H7 (cell line): ENCODE results near the gene PI4KA. TPM values are rescaled to one million over a fixed set of nuclear protein-coding genes. Genes with fewer than 3 reads are reported as not detected.

Source experiments
- DNase-seq: peaks from one replicate; pipeline ENCODE4 v3.0.0; 2012
- H3K27me3 ChIP-seq: 2 replicates; pipeline ENCODE4 v1.6.0; 2011; ENCODE audit warnings: mild to moderate bottlenecking, low read length; ENCODE audit not compliant: control insufficient read depth, insufficient read depth
- H3K36me3 ChIP-seq: replicated peaks from 2 replicates; pipeline ENCODE4 v1.5.1; 2011; ENCODE audit warnings: low read length; ENCODE audit not compliant: control insufficient read depth, insufficient read depth
- H3K4me3 ChIP-seq: 2 replicates; pipeline ENCODE4 v1.5.1; 2011; ENCODE audit warnings: low read depth, mild to moderate bottlenecking, control low read depth, low read length, moderate library complexity; ENCODE audit not compliant: insufficient read depth
- total RNA-seq: library from RNA; depleted of rRNA; stranded (reverse); fragments of >200 nt; shearing (Covaris generic); gene quantifications from 2 replicates; pipeline ENCODE4 v1.2.3, GENCODE V29; 2014

Gene PI4KA
- total RNA-seq, 1 experiment from 2014 or later, result 28.5 TPM

- Histone ChIP-seq H3K27me3 (no peaks in the 10 kb centered on the region), H3K4me3 (no peak overlapping the region), H3K36me3 (peaks cover 11% of the 10 kb centered on the region)
Observed at GRCh38 chr22:20804650-20805049, 54.0 kb downstream of the PI4KA start.

GRCh38 chr22:20803696-20804324 is 54.8 kb downstream of the PI4KA start:
- Histone ChIP-seq H3K27me3 (no peaks in the 10 kb centered on the region), H3K36me3 (peaks cover 11% of the 10 kb centered on the region), H3K4me3 (no peak overlapping the region)
- peak; percentile 76 for DNase-seq

More at GRCh38 chr22:20804650-20805049, 54.0 kb downstream of the PI4KA start:
- no peak for DNase-seq

GRCh38 chr22:20802922-20803553 is 55.6 kb downstream of the PI4KA start:
- Histone ChIP-seq H3K36me3 (peaks cover 10% of the 10 kb centered on the region), H3K4me3 (no peak overlapping the region), H3K27me3 (no peaks in the 10 kb centered on the region)
- no peak for DNase-seq

GRCh38 chr22:20802452-20802851 is 56.2 kb downstream of the PI4KA start:
- DNase-seq, result no peak
- Histone ChIP-seq H3K27me3 (no peaks in the 10 kb centered on the region), H3K4me3 (no peak overlapping the region), H3K36me3 (peaks cover 13% of the 10 kb centered on the region)

- Histone ChIP-seq H3K36me3 (peaks cover 9% of the 10 kb centered on the region), H3K27me3 (no peaks in the 10 kb centered on the region), H3K4me3 (no peak overlapping the region)
- no peak for DNase-seq
Observed at GRCh38 chr22:20799449-20799848, 59.2 kb downstream of the PI4KA start.

- DNase-seq, result no peak
- peaks cover 7% of the 10 kb centered on the region for H3K36me3 ChIP-seq
- no peaks in the 10 kb centered on the region for H3K27me3 ChIP-seq
- H3K4me3 ChIP-seq, result no peak overlapping the region
Observed at GRCh38 chr22:20798974-20799373, 59.6 kb downstream of the PI4KA start.

GRCh38 chr22:20798218-20798617 is 60.4 kb downstream of the PI4KA start:
- H3K27me3 ChIP-seq, result no peaks in the 10 kb centered on the region
- DNase-seq, result no peak

GRCh38 chr22:20796731-20797130 is 61.9 kb downstream of the PI4KA start:
- Histone ChIP-seq H3K27me3 (no peaks in the 10 kb centered on the region), H3K36me3 (peaks cover 7% of the 10 kb centered on the region)

More at GRCh38 chr22:20798218-20798617, 60.4 kb downstream of the PI4KA start:
- H3K4me3 ChIP-seq, result no peak overlapping the region
- peaks cover 7% of the 10 kb centered on the region for H3K36me3 ChIP-seq

GRCh38 chr22:20794650-20795413 is 63.8 kb downstream of the PI4KA start:
- DNase-seq, result no peak
- Histone ChIP-seq H3K4me3 (no peak overlapping the region), H3K36me3 (peaks cover 6% of the 10 kb centered on the region), H3K27me3 (no peaks in the 10 kb centered on the region)

More at GRCh38 chr22:20796731-20797130, 61.9 kb downstream of the PI4KA start:
- H3K4me3 ChIP-seq, result no peak overlapping the region
- no peak for DNase-seq

- Histone ChIP-seq H3K4me3 (no peak overlapping the region), H3K27me3 (no peaks in the 10 kb centered on the region), H3K36me3 (peaks cover 4% of the 10 kb centered on the region)
- peak; percentile 58 for DNase-seq
Observed at GRCh38 chr22:20793748-20794649, 64.6 kb downstream of the PI4KA start.

- H3K36me3 ChIP-seq, result peaks cover 4% of the 10 kb centered on the region
- DNase-seq, result no peak
- H3K27me3 ChIP-seq, result no peaks in the 10 kb centered on the region
- no peak overlapping the region for H3K4me3 ChIP-seq
Observed at GRCh38 chr22:20792966-20793728, 65.5 kb downstream of the PI4KA start.

- no peak overlapping the region for H3K4me3 ChIP-seq
- H3K27me3 ChIP-seq, result no peaks in the 10 kb centered on the region
- no peak for DNase-seq
- H3K36me3 ChIP-seq, result peaks cover 2% of the 10 kb centered on the region
Observed at GRCh38 chr22:20792221-20792965, 66.2 kb downstream of the PI4KA start.
